B cell (primary cell): ENCODE data around the gene MEG3.

Experiments used
- CTCF ChIP-seq: fragments of 200-600 bp; IDR thresholded peaks from one replicate; pipeline ENCODE4 v1.8.0; 2022; ENCODE audit warnings: antibody characterized with exemption, mild to moderate bottlenecking
- EZH2 ChIP-seq: IDR thresholded peaks from 2 replicates; pipeline ENCODE4 v1.6.1; 2012; ENCODE audit warnings: borderline replicate concordance, low read depth, mild to moderate bottlenecking, moderate library complexity, low read length; ENCODE audit not compliant: insufficient read depth, poor library complexity, severe bottlenecking

DNA sequence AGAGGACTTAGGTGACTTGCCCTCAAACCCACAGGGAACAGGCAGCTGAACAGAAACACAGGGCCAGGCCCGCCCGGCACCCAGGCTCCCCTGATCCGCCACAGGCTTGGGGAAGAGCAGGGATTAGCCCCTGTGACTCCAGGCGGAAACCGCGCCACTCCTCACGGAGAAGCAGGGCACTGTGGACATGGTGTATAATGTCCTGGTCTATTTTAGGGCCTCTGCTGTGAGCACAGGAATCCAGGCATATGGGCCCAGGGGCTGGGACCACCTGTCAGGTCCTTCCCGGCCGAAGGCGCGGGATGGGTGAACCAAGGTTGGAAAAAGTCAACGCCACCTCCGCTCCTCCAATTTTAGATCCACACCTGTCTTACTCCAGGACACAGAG lies 34.6 kb upstream of the MEG3 start:
- TF ChIP-seq EZH2 (no peak), CTCF (no peak)
